ENCODE results near the gene KLK15. TPM values are rescaled to one million over a fixed set of nuclear protein-coding genes. Genes with fewer than 3 reads are reported as not detected.

Gene KLK15
- total RNA-seq, 1 donor from 2014 or later: not detected

DNA sequence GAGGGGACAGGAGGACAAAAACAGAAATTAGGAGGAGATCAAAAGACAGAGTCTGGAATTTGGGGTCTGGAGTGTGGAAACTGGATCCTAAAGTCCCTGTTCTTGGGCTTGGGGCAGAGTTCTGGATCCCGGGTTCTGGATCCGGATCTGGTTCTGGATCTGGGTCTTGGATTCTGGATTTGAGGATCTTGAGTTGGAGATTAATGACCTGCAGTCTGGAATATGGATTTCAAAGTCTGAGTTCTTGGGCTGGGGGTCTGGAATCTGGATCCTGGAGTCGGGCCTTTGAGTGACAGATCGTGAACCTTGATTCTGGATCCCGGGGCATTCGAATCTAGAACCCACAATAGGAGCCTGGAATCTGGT, 411 bp upstream of the KLK15 start:
- Histone ChIP-seq H3K4me3 (no peak overlapping the region), H3K36me3 (no peaks in the 10 kb centered on the region), H4K20me1 (ENCODE audit: low read depth) (no peaks in the 10 kb centered on the region), H3K9ac (no peak overlapping the region), H3K4me1 (no peaks in the 10 kb centered on the region), H3K4me2 (no peak overlapping the region), H3K27me3 (peaks cover 62% of the 10 kb centered on the region), H3K79me2 (ENCODE audit: low read depth) (no peaks in the 10 kb centered on the region), H2AFZ (replicated peaks) (no peak overlapping the region), H3K27ac (no peak overlapping the region), H3F3A (ENCODE audit: low read depth) (no peaks in the 10 kb centered on the region), H3K9me3 (ENCODE audit: low read depth) (no peaks in the 10 kb centered on the region)
- Mint-ChIP-seq H3K27me3 (ENCODE audit: insufficient read depth, low read depth) (peaks cover 45% of the 10 kb centered on the region), H3K4me3 (no peak overlapping the region), H3K36me3 (peaks cover 2% of the 10 kb centered on the region), H3K9me3 (peaks cover 4% of the 10 kb centered on the region), H3K27ac (no peak overlapping the region), H3K4me1 (peaks cover 10% of the 10 kb centered on the region)
- TF ChIP-seq EZH2phosphoT487 (IDR thresholded peaks at IDR 0.05) (no peak), EZH2 (IDR thresholded peaks at IDR 0.05) (no peak)
- TF ChIP-seq, protein P1, sequence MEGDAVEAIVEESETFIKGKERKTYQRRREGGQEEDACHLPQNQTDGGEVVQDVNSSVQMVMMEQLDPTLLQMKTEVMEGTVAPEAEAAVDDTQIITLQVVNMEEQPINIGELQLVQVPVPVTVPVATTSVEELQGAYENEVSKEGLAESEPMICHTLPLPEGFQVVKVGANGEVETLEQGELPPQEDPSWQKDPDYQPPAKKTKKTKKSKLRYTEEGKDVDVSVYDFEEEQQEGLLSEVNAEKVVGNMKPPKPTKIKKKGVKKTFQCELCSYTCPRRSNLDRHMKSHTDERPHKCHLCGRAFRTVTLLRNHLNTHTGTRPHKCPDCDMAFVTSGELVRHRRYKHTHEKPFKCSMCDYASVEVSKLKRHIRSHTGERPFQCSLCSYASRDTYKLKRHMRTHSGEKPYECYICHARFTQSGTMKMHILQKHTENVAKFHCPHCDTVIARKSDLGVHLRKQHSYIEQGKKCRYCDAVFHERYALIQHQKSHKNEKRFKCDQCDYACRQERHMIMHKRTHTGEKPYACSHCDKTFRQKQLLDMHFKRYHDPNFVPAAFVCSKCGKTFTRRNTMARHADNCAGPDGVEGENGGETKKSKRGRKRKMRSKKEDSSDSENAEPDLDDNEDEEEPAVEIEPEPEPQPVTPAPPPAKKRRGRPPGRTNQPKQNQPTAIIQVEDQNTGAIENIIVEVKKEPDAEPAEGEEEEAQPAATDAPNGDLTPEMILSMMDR (IDR thresholded peaks at IDR 0.05): no peak
- no peak for DNase-seq (ENCODE audit: low spot score)

DNA sequence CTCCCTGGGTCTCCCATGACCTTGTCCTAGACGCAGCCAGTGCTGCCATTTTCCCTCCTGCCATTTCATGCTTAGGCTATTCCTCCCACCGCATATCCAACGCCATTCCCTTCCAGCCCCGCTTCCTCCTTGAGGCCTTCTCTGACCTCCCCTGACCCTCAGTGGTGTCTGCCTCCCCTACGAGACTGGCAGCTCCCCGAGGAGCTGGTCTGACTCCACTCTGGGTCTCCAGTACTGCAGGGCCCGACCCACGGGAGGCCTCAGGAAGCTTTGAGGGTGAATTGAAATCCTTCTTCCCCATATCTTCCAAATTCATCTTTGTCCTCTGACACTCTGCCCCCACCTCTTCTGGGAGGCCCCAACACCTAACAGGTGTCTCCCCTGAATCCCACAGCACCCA, 708 bp downstream of the KLK15 start:
- H3K4me3 Mint-ChIP-seq: no peak overlapping the region
- H3K36me3 Mint-ChIP-seq: peaks cover 2% of the 10 kb centered on the region
- DNase-seq (ENCODE audit: low spot score): no peak
- Histone ChIP-seq H3K27me3 (peaks cover 54% of the 10 kb centered on the region), H3K9ac (no peak overlapping the region), H3K79me2 (ENCODE audit: low read depth) (no peaks in the 10 kb centered on the region), H4K20me1 (ENCODE audit: low read depth) (no peaks in the 10 kb centered on the region), H3K36me3 (no peaks in the 10 kb centered on the region), H3K4me3 (no peak overlapping the region), H2AFZ (replicated peaks) (no peak overlapping the region), H3K9me3 (ENCODE audit: low read depth) (no peaks in the 10 kb centered on the region), H3F3A (ENCODE audit: low read depth) (no peaks in the 10 kb centered on the region), H3K4me1 (no peaks in the 10 kb centered on the region), H3K4me2 (no peak overlapping the region), H3K27ac (no peak overlapping the region)
- H3K27ac Mint-ChIP-seq: peak overlapping the region; percentile 46
- peaks cover 4% of the 10 kb centered on the region for H3K9me3 Mint-ChIP-seq
- TF ChIP-seq, protein P1 (IDR thresholded peaks at IDR 0.05): no peak
- no peak for TF ChIP-seq EZH2phosphoT487 (IDR thresholded peaks at IDR 0.05)
- peaks cover 39% of the 10 kb centered on the region for H3K27me3 Mint-ChIP-seq (ENCODE audit: insufficient read depth, low read depth)
- peaks cover 6% of the 10 kb centered on the region for H3K4me1 Mint-ChIP-seq

DNA sequence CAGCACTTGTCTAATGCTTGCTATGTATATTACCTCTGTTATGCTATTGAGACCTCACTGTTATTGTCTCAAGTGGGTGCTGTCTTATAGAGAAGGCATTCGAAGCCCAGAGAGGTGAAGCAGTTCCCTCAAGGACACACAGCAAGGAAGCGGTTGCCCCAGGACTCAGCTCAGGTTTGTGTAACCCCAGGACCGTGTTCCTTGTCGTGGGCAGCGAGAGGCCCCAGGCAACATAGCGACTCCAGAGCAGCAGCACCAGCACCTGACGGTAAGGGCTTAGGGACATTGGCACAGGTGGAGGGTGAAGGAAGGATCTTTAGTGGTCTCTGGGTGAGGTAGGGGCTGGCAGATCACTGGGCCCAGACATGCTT, 2.4 kb downstream of the KLK15 start:
- Histone ChIP-seq H3K9me3 (ENCODE audit: low read depth) (no peaks in the 10 kb centered on the region), H3F3A (ENCODE audit: low read depth) (no peaks in the 10 kb centered on the region), H4K20me1 (ENCODE audit: low read depth) (no peaks in the 10 kb centered on the region), H3K27me3 (peaks cover 51% of the 10 kb centered on the region), H3K27ac (no peak overlapping the region), H3K79me2 (ENCODE audit: low read depth) (no peaks in the 10 kb centered on the region), H2AFZ (replicated peaks) (no peak overlapping the region), H3K4me2 (no peak overlapping the region), H3K36me3 (no peaks in the 10 kb centered on the region), H3K9ac (no peak overlapping the region), H3K4me3 (no peak overlapping the region), H3K4me1 (no peaks in the 10 kb centered on the region)
- Mint-ChIP-seq H3K9me3 (peaks cover 6% of the 10 kb centered on the region), H3K4me3 (no peak overlapping the region), H3K27me3 (ENCODE audit: insufficient read depth, low read depth) (peaks cover 33% of the 10 kb centered on the region), H3K4me1 (no peaks in the 10 kb centered on the region), H3K27ac (no peak overlapping the region), H3K36me3 (no peaks in the 10 kb centered on the region)
- DNase-seq (ENCODE audit: low spot score): no peak
- TF ChIP-seq EZH2phosphoT487 (IDR thresholded peaks at IDR 0.05): no peak
- TF ChIP-seq EZH2 (IDR thresholded peaks at IDR 0.05): no peak
- TF ChIP-seq, protein P1 (IDR thresholded peaks at IDR 0.05): no peak
